ENCODE results near the gene SLC41A2.

Gene SLC41A2

GRCh38 chr12:104956870-104957718 lies 996 bp downstream of the SLC41A2 start:
- TF ChIP-seq POLR2AphosphoS5 (IDR thresholded peaks at IDR 0.05; ENCODE audit: low read depth, low read length) (no peak), TAF1 (IDR thresholded peaks at IDR 0.05; ENCODE audit: borderline replicate concordance, insufficient read depth, low read length) (no peak), FOXP2 (optimal IDR thresholded peaks at IDR 0.05; ENCODE audit: borderline replicate concordance, extremely low read depth, extremely low read length, insufficient read depth) (no peak), SIN3A (IDR thresholded peaks at IDR 0.05; ENCODE audit: borderline replicate concordance, insufficient read depth, low read length) (no peak), REST (IDR thresholded peaks at IDR 0.05; ENCODE audit: insufficient read depth in 1 of 2, low read depth in 2 of 2, low read length in 2 of 2) (no peak)

GRCh38 chr12:104955703-104956102 lies 2.4 kb downstream of the SLC41A2 start:
- no peak for TF ChIP-seq TAF1 (IDR thresholded peaks at IDR 0.05; ENCODE audit: borderline replicate concordance, insufficient read depth, low read length)
- no peak for TF ChIP-seq SIN3A (IDR thresholded peaks at IDR 0.05; ENCODE audit: borderline replicate concordance, insufficient read depth, low read length)
- no peak for TF ChIP-seq REST (IDR thresholded peaks at IDR 0.05; ENCODE audit: insufficient read depth in 1 of 2, low read depth in 2 of 2, low read length in 2 of 2)
- TF ChIP-seq FOXP2 (optimal IDR thresholded peaks at IDR 0.05; ENCODE audit: borderline replicate concordance, extremely low read depth, extremely low read length, insufficient read depth), result no peak
- TF ChIP-seq POLR2AphosphoS5 (IDR thresholded peaks at IDR 0.05; ENCODE audit: low read depth, low read length), result no peak

- TF ChIP-seq SIN3A (IDR thresholded peaks at IDR 0.05; ENCODE audit: borderline replicate concordance, insufficient read depth, low read length), result no peak
- no peak for TF ChIP-seq POLR2AphosphoS5 (IDR thresholded peaks at IDR 0.05; ENCODE audit: low read depth, low read length)
- TF ChIP-seq REST (IDR thresholded peaks at IDR 0.05; ENCODE audit: insufficient read depth in 1 of 2, low read depth in 2 of 2, low read length in 2 of 2), result no peak
- TF ChIP-seq TAF1 (IDR thresholded peaks at IDR 0.05; ENCODE audit: borderline replicate concordance, insufficient read depth, low read length), result no peak
- no peak for TF ChIP-seq FOXP2 (optimal IDR thresholded peaks at IDR 0.05; ENCODE audit: borderline replicate concordance, extremely low read depth, extremely low read length, insufficient read depth)
These were observed 4.8 kb downstream of the SLC41A2 start for GRCh38 chr12:104953323-104953722.

GRCh38 chr12:104952816-104953215 lies 5.3 kb downstream of the SLC41A2 start:
- TF ChIP-seq REST (IDR thresholded peaks at IDR 0.05; ENCODE audit: insufficient read depth in 1 of 2, low read depth in 2 of 2, low read length in 2 of 2) (no peak), TAF1 (IDR thresholded peaks at IDR 0.05; ENCODE audit: borderline replicate concordance, insufficient read depth, low read length) (no peak), FOXP2 (optimal IDR thresholded peaks at IDR 0.05; ENCODE audit: borderline replicate concordance, extremely low read depth, extremely low read length, insufficient read depth) (no peak), SIN3A (IDR thresholded peaks at IDR 0.05; ENCODE audit: borderline replicate concordance, insufficient read depth, low read length) (no peak), POLR2AphosphoS5 (IDR thresholded peaks at IDR 0.05; ENCODE audit: low read depth, low read length) (no peak)
